HepG2 (cell line): ENCODE measurements around the gene PSRC1. TPM values are rescaled to one million over a fixed set of nuclear protein-coding genes. Genes with fewer than 3 reads are reported as not detected.

ENCODE experiments used
- EZH2 ChIP-seq: conservative IDR thresholded peaks from 2 replicates; pipeline ENCODE4 v1.6.1; 2012; ENCODE audit warnings: mild to moderate bottlenecking, low read depth, low read length, moderate library complexity
- HDAC6 ChIP-seq: fragments of 200-600 bp; sonication (generic); IDR thresholded peaks from 2 replicates; pipeline ENCODE4 v1.7.0; 2017; ENCODE audit warnings: mild to moderate bottlenecking, antibody characterized with exemption, low read length, low read depth
- HOXA7 ChIP-seq: sonication (generic); formaldehyde crosslinking; IDR thresholded peaks from 2 replicates; pipeline ENCODE4 v1.8.1; 2022; ENCODE audit warnings: mild to moderate bottlenecking, missing genetic modification reagents, moderate library complexity
- KAT2B ChIP-seq: fragments of 150-350 bp; IDR thresholded peaks from 2 replicates; pipeline ENCODE4 v1.6.1; 2014; ENCODE audit warnings: low read depth, low read length, borderline replicate concordance
- KAT8 ChIP-seq: IDR thresholded peaks from 2 replicates; pipeline ENCODE4 v1.6.1; 2016; ENCODE audit warnings: missing genetic modification reagents, missing compliant biosample characterization
- KDM1A ChIP-seq: IDR thresholded peaks from 2 replicates; pipeline ENCODE4 v1.6.1; 2016; ENCODE audit warnings: missing compliant biosample characterization
- MTA1 ChIP-seq: sonication (generic); formaldehyde crosslinking; IDR thresholded peaks from 2 replicates; pipeline ENCODE4 v1.4.0; 2020; ENCODE audit warnings: missing genetic modification reagents, mild to moderate bottlenecking, borderline replicate concordance
- MYPOP ChIP-seq: sonication (generic); formaldehyde crosslinking; IDR thresholded peaks from 2 replicates; pipeline ENCODE4 v1.8.1; 2023; ENCODE audit warnings: mild to moderate bottlenecking, moderate library complexity, missing genetic modification reagents
- NFE2L2 ChIP-seq: fragments of 150-350 bp; IDR thresholded peaks from 2 replicates; pipeline ENCODE4 v1.6.1; 2014; ENCODE audit warnings: low read length
- PAWR ChIP-seq: sonication (generic); formaldehyde crosslinking; IDR thresholded peaks from 2 replicates; pipeline ENCODE4 v1.4.0; 2020; ENCODE audit warnings: missing genetic modification reagents, mild to moderate bottlenecking, borderline replicate concordance
- POGZ ChIP-seq: sonication (generic); formaldehyde crosslinking; IDR thresholded peaks from 2 replicates; pipeline ENCODE4 v1.4.0; 2020; ENCODE audit warnings: mild to moderate bottlenecking, missing genetic modification reagents
- RFX3 ChIP-seq: IDR thresholded peaks from 2 replicates; pipeline ENCODE4 v1.6.1; 2016; ENCODE audit warnings: missing biosample characterization, missing genetic modification reagents
- SNAI1 ChIP-seq: sonication (generic); formaldehyde crosslinking; IDR thresholded peaks from 2 replicates; pipeline ENCODE4 v1.5.0; 2020; ENCODE audit warnings: mild to moderate bottlenecking, missing genetic modification reagents, borderline replicate concordance
- SUZ12 ChIP-seq: fragments of 150-350 bp; IDR thresholded peaks from 2 replicates; pipeline ENCODE4 v1.6.1; 2014; ENCODE audit warnings: low read depth, low read length
- TCF12 ChIP-seq, 2 experiments: fragments of 450-650 bp in 1 of 2; sonication (generic) in 1 of 2; formaldehyde crosslinking in 1 of 2; IDR thresholded peaks; 2 replicates each; pipeline versions ENCODE4 v1.6.1 to v1.8.0; 2017 to 2022; ENCODE audit warnings: antibody characterized with exemption in 1 of 2, mild to moderate bottlenecking in 1 of 2, missing genetic modification reagents in 1 of 2, moderate library complexity in 1 of 2
- ZFY ChIP-seq: sonication (generic); formaldehyde crosslinking; IDR thresholded peaks from 2 replicates; pipeline ENCODE4 v1.4.0; 2020; ENCODE audit warnings: missing genetic modification reagents
- ZNF101 ChIP-seq: sonication (generic); formaldehyde crosslinking; IDR thresholded peaks from 2 replicates; pipeline ENCODE4 v1.4.0; 2020; ENCODE audit warnings: mild to moderate bottlenecking, low read depth, missing genetic modification reagents, borderline replicate concordance
- ZNF24 ChIP-seq: fragments of 450-650 bp; IDR thresholded peaks from 2 replicates; pipeline ENCODE4 v1.6.1; 2017; ENCODE audit warnings: antibody characterized with exemption, mild to moderate bottlenecking
- ZNF333 ChIP-seq: sonication (generic); formaldehyde crosslinking; IDR thresholded peaks from 2 replicates; pipeline ENCODE4 v1.4.0; 2020; ENCODE audit warnings: mild to moderate bottlenecking, missing genetic modification reagents, borderline replicate concordance
- ZNF382 ChIP-seq: sonication (generic); formaldehyde crosslinking; IDR thresholded peaks from 2 replicates; pipeline ENCODE4 v1.5.0; 2020; ENCODE audit warnings: missing genetic modification reagents, mild to moderate bottlenecking, borderline replicate concordance
- ZNF562 ChIP-seq: sonication (generic); formaldehyde crosslinking; IDR thresholded peaks from 2 replicates; pipeline ENCODE4 v1.8.0; 2022; ENCODE audit warnings: missing genetic modification reagents, borderline replicate concordance
- ZNF720 ChIP-seq: sonication (generic); formaldehyde crosslinking; IDR thresholded peaks from 2 replicates; pipeline ENCODE4 v1.4.0; 2020; ENCODE audit warnings: missing genetic modification reagents
- ZNF749 ChIP-seq: sonication (generic); formaldehyde crosslinking; IDR thresholded peaks from 2 replicates; pipeline ENCODE4 v1.8.0; 2022; ENCODE audit warnings: mild to moderate bottlenecking, missing genetic modification reagents, moderate library complexity, borderline replicate concordance
- polyA plus RNA-seq, 8 experiments: library from polyadenylated mRNA; depleted of rRNA in 3 of 8; stranded (reverse) in 7 of 8; unstranded in 1 of 8; fragments of >200 nt; fragmentation: Illumina TruSeq in 4 of 8; extraction: Trizol in 4 of 8; gene quantifications; 2 replicates each; pipeline versions ENCODE4 v1.2.1 to v1.2.3, GENCODE V29; 2011 to 2016; ENCODE audit warnings: low read depth in 4 of 8, missing spikeins in 1 of 8, mixed read lengths in 1 of 8; ENCODE audit not compliant: insufficient read depth in 1 of 8
- total RNA-seq, 5 experiments: library from RNA; depleted of rRNA; stranded (reverse); fragments of >200 nt; fragmentation: Illumina TruSeq; extraction: Trizol; gene quantifications; 2 replicates each; pipeline ENCODE4 v1.2.3, GENCODE V29; 2016; ENCODE audit warnings: low read depth in 1 of 5
- TF ChIP-seq, protein P1 (sequence below): sonication (generic); formaldehyde crosslinking; IDR thresholded peaks from 2 replicates; pipeline ENCODE4 v1.8.0; 2022; ENCODE audit warnings: missing genetic modification reagents, mild to moderate bottlenecking, moderate library complexity, borderline replicate concordance
- TF ChIP-seq, protein P2 (sequence below): IDR thresholded peaks from 2 replicates; pipeline ENCODE4 v1.6.1; 2012; ENCODE audit warnings: inconsistent platforms
- TF ChIP-seq, protein P3 (sequence below): sonication (generic); formaldehyde crosslinking; IDR thresholded peaks from 2 replicates; pipeline ENCODE4 v1.8.0; 2022; ENCODE audit warnings: missing genetic modification reagents, mild to moderate bottlenecking, borderline replicate concordance

PSRC1 gene
- total and polyA plus RNA-seq, 2 of the 13 experiments (the other 11 are each of a cell fraction or from before 2014, with no cell fraction given): 28.6 to 30.3 TPM

DNA sequence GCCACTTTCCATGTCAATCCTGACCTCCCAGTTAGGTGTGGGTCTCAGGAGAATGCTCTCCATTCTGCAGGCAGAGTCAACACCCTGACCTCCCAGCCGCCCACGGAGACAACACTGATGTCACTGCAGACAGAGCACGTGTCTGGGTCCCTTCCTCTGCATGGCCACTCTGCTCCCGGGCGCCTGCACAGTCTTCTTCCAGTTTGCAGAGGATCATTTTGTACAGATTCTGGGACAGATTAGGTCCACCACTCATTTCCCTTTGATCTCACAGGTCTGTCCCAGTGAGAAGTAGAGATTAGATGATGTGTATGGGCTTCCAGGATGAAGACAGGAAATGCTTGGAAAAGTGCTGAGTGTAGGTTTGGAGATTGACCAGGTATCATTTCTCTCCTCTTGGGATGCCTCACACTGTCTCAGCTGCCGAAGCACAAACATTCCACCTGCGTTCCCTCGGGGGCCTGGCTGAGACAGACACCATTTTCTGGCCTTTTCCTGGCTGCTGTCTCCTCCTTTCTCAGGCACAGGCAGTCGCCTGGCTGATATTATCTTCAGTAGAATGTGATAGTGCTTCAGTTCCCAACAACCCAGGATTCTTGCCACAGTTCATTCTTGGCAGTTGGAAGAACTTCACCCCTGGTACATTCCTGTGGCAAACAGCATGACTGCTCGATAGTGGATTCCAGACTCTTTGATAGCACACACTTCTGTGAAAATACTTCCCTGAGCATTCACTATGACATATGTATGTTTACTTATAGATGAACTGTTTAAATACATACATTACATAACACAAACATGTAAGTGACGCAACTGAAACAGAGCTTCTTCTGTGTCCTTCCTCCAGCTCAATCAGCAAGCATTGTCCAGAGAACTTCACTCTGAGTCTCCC, 16.0 kb upstream of the PSRC1 start (continued):
- TF ChIP-seq PAWR (CRISPR knock-in tag): no peak
- TF ChIP-seq ZNF562: peak; percentile 37; the same call in 1 of the 2 replicates
- TF ChIP-seq SNAI1: no peak
- no peak for TF ChIP-seq ZFY (CRISPR knock-in tag)
- TF ChIP-seq, protein P1, sequence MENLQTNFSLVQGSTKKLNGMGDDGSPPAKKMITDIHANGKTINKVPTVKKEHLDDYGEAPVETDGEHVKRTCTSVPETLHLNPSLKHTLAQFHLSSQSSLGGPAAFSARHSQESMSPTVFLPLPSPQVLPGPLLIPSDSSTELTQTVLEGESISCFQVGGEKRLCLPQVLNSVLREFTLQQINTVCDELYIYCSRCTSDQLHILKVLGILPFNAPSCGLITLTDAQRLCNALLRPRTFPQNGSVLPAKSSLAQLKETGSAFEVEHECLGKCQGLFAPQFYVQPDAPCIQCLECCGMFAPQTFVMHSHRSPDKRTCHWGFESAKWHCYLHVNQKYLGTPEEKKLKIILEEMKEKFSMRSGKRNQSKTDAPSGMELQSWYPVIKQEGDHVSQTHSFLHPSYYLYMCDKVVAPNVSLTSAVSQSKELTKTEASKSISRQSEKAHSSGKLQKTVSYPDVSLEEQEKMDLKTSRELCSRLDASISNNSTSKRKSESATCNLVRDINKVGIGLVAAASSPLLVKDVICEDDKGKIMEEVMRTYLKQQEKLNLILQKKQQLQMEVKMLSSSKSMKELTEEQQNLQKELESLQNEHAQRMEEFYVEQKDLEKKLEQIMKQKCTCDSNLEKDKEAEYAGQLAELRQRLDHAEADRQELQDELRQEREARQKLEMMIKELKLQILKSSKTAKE (CRISPR knock-in tag): peak; percentile 88
- TF ChIP-seq ZNF333 (CRISPR knock-in tag): no peak
- no peak for TF ChIP-seq NFE2L2
- TF ChIP-seq KDM1A: no peak; the same call in 1 of the 2 replicates
- TF ChIP-seq HOXA7 (CRISPR knock-in tag): no peak
- TF ChIP-seq, protein P2, sequence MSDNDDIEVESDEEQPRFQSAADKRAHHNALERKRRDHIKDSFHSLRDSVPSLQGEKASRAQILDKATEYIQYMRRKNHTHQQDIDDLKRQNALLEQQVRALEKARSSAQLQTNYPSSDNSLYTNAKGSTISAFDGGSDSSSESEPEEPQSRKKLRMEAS: peak; percentile 98
- peak; percentile 25 for TF ChIP-seq KAT8
- TF ChIP-seq SUZ12: no peak
- TF ChIP-seq ZNF749 (CRISPR knock-in tag): peak; percentile 88; the same call in 1 of the 2 replicates
- TF ChIP-seq EZH2: no peak
- TF ChIP-seq, protein P3, sequence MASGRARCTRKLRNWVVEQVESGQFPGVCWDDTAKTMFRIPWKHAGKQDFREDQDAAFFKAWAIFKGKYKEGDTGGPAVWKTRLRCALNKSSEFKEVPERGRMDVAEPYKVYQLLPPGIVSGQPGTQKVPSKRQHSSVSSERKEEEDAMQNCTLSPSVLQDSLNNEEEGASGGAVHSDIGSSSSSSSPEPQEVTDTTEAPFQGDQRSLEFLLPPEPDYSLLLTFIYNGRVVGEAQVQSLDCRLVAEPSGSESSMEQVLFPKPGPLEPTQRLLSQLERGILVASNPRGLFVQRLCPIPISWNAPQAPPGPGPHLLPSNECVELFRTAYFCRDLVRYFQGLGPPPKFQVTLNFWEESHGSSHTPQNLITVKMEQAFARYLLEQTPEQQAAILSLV (CRISPR knock-in tag): 0 out of 2 replicates have a peak, but pooled peaks have one; percentile 16
- TF ChIP-seq HDAC6: no peak
- TF ChIP-seq POGZ (CRISPR knock-in tag): peak; percentile 46; the same call in 1 of the 2 replicates
- no peak for TF ChIP-seq ZNF382
- TF ChIP-seq KAT2B: no peak
- TF ChIP-seq TCF12 (IDR thresholded peaks at IDR 0.05): no peak
- TF ChIP-seq TCF12 (CRISPR knock-in tag; IDR thresholded peaks at IDR 0.05): no peak
- 0 out of 2 replicates have a peak, but pooled peaks have one; percentile 51 for TF ChIP-seq ZNF101 (CRISPR knock-in tag)
- no peak for TF ChIP-seq ZNF24
- peak; percentile 39; the same call in 1 of the 2 replicates for TF ChIP-seq RFX3
- peak; percentile 16 for TF ChIP-seq MTA1 (CRISPR knock-in tag)
- TF ChIP-seq MYPOP (CRISPR knock-in tag): no peak
- no peak for TF ChIP-seq ZNF720 (CRISPR knock-in tag)
